HEK293 (cell line): ENCODE data around the gene MTA1.

ENCODE experiments used
- EGR2 ChIP-seq: fragments of 450-650 bp; formaldehyde crosslinking; IDR thresholded peaks from 2 replicates; pipeline ENCODE4 v1.5.1; 2016; ENCODE audit warnings: low read depth, missing biosample characterization, missing genetic modification characterization
- GFI1B ChIP-seq: fragments of 450-650 bp; formaldehyde crosslinking; IDR thresholded peaks from 2 replicates; pipeline ENCODE4 v1.5.1; 2016; ENCODE audit warnings: missing biosample characterization, missing genetic modification characterization
- GLIS2 ChIP-seq: fragments of 450-650 bp; formaldehyde crosslinking; IDR thresholded peaks from 2 replicates; pipeline ENCODE4 v1.5.1; 2016; ENCODE audit warnings: missing biosample characterization, missing genetic modification characterization
- MYNN ChIP-seq: fragments of 450-650 bp; formaldehyde crosslinking; IDR thresholded peaks from 2 replicates; pipeline ENCODE4 v1.5.1; 2016; ENCODE audit warnings: missing biosample characterization, missing genetic modification characterization, borderline replicate concordance
- ZBTB21 ChIP-seq: fragments of 450-650 bp; formaldehyde crosslinking; IDR thresholded peaks from 2 replicates; pipeline ENCODE4 v1.5.1; 2017; ENCODE audit warnings: missing biosample characterization, missing genetic modification characterization
- ZFP41 ChIP-seq: fragments of 450-650 bp; formaldehyde crosslinking; IDR thresholded peaks from 2 replicates; pipeline ENCODE4 v1.5.1; 2016; ENCODE audit warnings: missing biosample characterization, missing genetic modification characterization, borderline replicate concordance
- ZIC2 ChIP-seq: fragments of 450-650 bp; formaldehyde crosslinking; IDR thresholded peaks from 2 replicates; pipeline ENCODE4 v1.5.1; 2016; ENCODE audit warnings: missing biosample characterization, missing genetic modification characterization
- ZNF140 ChIP-seq: fragments of 450-650 bp; formaldehyde crosslinking; IDR thresholded peaks from 2 replicates; pipeline ENCODE4 v1.5.1; 2016; ENCODE audit warnings: missing biosample characterization, missing genetic modification characterization
- ZNF146 ChIP-seq: fragments of 450-650 bp; formaldehyde crosslinking; IDR thresholded peaks from 2 replicates; pipeline ENCODE4 v1.5.1; 2016; ENCODE audit warnings: missing biosample characterization, missing genetic modification characterization
- ZNF157 ChIP-seq: fragments of 450-650 bp; formaldehyde crosslinking; IDR thresholded peaks from 2 replicates; pipeline ENCODE4 v1.5.1; 2016; ENCODE audit warnings: missing biosample characterization, missing genetic modification characterization
- ZNF16 ChIP-seq: fragments of 450-650 bp; formaldehyde crosslinking; IDR thresholded peaks from 2 replicates; pipeline ENCODE4 v1.5.1; 2016; ENCODE audit warnings: low read depth, missing biosample characterization, missing genetic modification characterization
- ZNF202 ChIP-seq: fragments of 450-650 bp; formaldehyde crosslinking; IDR thresholded peaks from 2 replicates; pipeline ENCODE4 v1.5.1; 2016; ENCODE audit warnings: missing biosample characterization, missing genetic modification characterization, borderline replicate concordance
- ZNF214 ChIP-seq: fragments of 450-650 bp; formaldehyde crosslinking; IDR thresholded peaks from 2 replicates; pipeline ENCODE4 v1.5.1; 2017; ENCODE audit warnings: missing biosample characterization, mild to moderate bottlenecking, missing genetic modification characterization, borderline replicate concordance
- ZNF404 ChIP-seq: fragments of 450-650 bp; formaldehyde crosslinking; IDR thresholded peaks from 2 replicates; pipeline ENCODE4 v1.5.1; 2017; ENCODE audit warnings: missing biosample characterization, missing genetic modification characterization
- ZNF623 ChIP-seq: fragments of 450-650 bp; formaldehyde crosslinking; IDR thresholded peaks from 2 replicates; pipeline ENCODE4 v1.5.1; 2016; ENCODE audit warnings: missing biosample characterization, missing genetic modification characterization
- ZNF664 ChIP-seq: fragments of 450-650 bp; formaldehyde crosslinking; IDR thresholded peaks from 2 replicates; pipeline ENCODE4 v1.5.1; 2016; ENCODE audit warnings: missing biosample characterization, missing genetic modification characterization
- ZNF76 ChIP-seq: fragments of 450-650 bp; formaldehyde crosslinking; IDR thresholded peaks from 2 replicates; pipeline ENCODE4; 2016; ENCODE audit warnings: low read depth, missing biosample characterization, missing genetic modification characterization, borderline replicate concordance
- TF ChIP-seq, protein P1 (sequence below): fragments of 450-650 bp; formaldehyde crosslinking; IDR thresholded peaks from 2 replicates; pipeline ENCODE4 v1.5.1; 2016; ENCODE audit warnings: missing biosample characterization, missing genetic modification characterization
- TF ChIP-seq, protein P2 (sequence below): fragments of 450-650 bp; formaldehyde crosslinking; IDR thresholded peaks from 2 replicates; pipeline ENCODE4 v1.5.1; 2016; ENCODE audit warnings: missing biosample characterization, missing genetic modification characterization, borderline replicate concordance
- TF ChIP-seq, protein P3 (sequence below): fragments of 450-650 bp; formaldehyde crosslinking; IDR thresholded peaks from 2 replicates; pipeline ENCODE4 v1.5.1; 2016; ENCODE audit warnings: missing biosample characterization, missing genetic modification characterization
- TF ChIP-seq, protein P4 (sequence below): fragments of 450-650 bp; formaldehyde crosslinking; IDR thresholded peaks from 2 replicates; pipeline ENCODE4 v1.5.1; 2016; ENCODE audit warnings: missing biosample characterization, missing genetic modification characterization, borderline replicate concordance
- TF ChIP-seq, protein P5 (sequence below): fragments of 450-650 bp; formaldehyde crosslinking; IDR thresholded peaks from 2 replicates; pipeline ENCODE4 v1.5.1; 2016; ENCODE audit warnings: missing biosample characterization, missing genetic modification characterization

MTA1 gene

DNA sequence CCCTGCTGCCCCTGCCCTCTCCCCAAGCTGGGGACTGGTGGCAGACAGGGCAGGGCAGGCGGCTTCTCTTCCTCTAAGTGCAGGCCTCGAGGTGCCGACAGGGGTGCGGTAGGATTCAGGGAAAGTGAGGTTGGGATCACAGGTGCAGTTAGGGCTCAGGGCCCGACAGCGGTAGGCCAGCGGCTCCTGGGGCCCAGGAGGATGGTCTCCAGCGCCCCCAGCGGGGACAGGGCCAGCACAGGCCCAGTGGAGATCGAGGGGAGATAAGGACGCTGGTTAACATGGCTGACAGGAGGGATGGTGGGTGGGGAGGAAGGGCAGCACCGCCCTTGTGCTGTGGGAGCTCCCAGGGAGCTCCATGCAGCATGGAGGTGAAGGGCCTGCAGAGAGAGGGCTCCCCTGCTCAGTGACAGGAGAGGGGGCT is 66.1 kb downstream of the MTA1 start (continued):
- TF ChIP-seq MYNN (no peak), ZNF202 (no peak), ZNF214 (tag by site-specific recombination) (no peak), GFI1B (tag by site-specific recombination) (no peak), ZNF157 (no peak), ZNF623 (tag by site-specific recombination) (no peak), ZNF76 (tag by site-specific recombination) (peak; percentile 22; the same call in 1 of the 2 replicates), ZIC2 (tag by site-specific recombination) (peak; percentile 44), ZNF664 (tag by site-specific recombination) (no peak), GLIS2 (tag by site-specific recombination) (peak; percentile 43; the same call in 1 of the 2 replicates), ZBTB21 (tag by site-specific recombination) (no peak), EGR2 (peak; percentile 72), ZNF140 (tag by site-specific recombination) (no peak), ZFP41 (no peak), ZNF146 (tag by site-specific recombination) (no peak), ZNF16 (no peak), ZNF404 (tag by site-specific recombination) (no peak)
- TF ChIP-seq, protein P1, sequence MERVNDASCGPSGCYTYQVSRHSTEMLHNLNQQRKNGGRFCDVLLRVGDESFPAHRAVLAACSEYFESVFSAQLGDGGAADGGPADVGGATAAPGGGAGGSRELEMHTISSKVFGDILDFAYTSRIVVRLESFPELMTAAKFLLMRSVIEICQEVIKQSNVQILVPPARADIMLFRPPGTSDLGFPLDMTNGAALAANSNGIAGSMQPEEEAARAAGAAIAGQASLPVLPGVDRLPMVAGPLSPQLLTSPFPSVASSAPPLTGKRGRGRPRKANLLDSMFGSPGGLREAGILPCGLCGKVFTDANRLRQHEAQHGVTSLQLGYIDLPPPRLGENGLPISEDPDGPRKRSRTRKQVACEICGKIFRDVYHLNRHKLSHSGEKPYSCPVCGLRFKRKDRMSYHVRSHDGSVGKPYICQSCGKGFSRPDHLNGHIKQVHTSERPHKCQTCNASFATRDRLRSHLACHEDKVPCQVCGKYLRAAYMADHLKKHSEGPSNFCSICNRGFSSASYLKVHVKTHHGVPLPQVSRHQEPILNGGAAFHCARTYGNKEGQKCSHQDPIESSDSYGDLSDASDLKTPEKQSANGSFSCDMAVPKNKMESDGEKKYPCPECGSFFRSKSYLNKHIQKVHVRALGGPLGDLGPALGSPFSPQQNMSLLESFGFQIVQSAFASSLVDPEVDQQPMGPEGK (tag by site-specific recombination): peak; percentile 78
- TF ChIP-seq, protein P2, sequence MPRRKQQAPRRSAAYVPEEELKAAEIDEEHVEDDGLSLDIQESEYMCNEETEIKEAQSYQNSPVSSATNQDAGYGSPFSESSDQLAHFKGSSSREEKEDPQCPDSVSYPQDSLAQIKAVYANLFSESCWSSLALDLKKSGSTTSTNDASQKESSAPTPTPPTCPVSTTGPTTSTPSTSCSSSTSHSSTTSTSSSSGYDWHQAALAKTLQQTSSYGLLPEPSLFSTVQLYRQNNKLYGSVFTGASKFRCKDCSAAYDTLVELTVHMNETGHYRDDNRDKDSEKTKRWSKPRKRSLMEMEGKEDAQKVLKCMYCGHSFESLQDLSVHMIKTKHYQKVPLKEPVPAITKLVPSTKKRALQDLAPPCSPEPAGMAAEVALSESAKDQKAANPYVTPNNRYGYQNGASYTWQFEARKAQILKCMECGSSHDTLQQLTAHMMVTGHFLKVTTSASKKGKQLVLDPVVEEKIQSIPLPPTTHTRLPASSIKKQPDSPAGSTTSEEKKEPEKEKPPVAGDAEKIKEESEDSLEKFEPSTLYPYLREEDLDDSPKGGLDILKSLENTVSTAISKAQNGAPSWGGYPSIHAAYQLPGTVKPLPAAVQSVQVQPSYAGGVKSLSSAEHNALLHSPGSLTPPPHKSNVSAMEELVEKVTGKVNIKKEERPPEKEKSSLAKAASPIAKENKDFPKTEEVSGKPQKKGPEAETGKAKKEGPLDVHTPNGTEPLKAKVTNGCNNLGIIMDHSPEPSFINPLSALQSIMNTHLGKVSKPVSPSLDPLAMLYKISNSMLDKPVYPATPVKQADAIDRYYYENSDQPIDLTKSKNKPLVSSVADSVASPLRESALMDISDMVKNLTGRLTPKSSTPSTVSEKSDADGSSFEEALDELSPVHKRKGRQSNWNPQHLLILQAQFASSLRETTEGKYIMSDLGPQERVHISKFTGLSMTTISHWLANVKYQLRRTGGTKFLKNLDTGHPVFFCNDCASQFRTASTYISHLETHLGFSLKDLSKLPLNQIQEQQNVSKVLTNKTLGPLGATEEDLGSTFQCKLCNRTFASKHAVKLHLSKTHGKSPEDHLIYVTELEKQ (tag by site-specific recombination): no peak
- TF ChIP-seq, protein P3, sequence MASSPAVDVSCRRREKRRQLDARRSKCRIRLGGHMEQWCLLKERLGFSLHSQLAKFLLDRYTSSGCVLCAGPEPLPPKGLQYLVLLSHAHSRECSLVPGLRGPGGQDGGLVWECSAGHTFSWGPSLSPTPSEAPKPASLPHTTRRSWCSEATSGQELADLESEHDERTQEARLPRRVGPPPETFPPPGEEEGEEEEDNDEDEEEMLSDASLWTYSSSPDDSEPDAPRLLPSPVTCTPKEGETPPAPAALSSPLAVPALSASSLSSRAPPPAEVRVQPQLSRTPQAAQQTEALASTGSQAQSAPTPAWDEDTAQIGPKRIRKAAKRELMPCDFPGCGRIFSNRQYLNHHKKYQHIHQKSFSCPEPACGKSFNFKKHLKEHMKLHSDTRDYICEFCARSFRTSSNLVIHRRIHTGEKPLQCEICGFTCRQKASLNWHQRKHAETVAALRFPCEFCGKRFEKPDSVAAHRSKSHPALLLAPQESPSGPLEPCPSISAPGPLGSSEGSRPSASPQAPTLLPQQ: no peak
- TF ChIP-seq, protein P4, sequence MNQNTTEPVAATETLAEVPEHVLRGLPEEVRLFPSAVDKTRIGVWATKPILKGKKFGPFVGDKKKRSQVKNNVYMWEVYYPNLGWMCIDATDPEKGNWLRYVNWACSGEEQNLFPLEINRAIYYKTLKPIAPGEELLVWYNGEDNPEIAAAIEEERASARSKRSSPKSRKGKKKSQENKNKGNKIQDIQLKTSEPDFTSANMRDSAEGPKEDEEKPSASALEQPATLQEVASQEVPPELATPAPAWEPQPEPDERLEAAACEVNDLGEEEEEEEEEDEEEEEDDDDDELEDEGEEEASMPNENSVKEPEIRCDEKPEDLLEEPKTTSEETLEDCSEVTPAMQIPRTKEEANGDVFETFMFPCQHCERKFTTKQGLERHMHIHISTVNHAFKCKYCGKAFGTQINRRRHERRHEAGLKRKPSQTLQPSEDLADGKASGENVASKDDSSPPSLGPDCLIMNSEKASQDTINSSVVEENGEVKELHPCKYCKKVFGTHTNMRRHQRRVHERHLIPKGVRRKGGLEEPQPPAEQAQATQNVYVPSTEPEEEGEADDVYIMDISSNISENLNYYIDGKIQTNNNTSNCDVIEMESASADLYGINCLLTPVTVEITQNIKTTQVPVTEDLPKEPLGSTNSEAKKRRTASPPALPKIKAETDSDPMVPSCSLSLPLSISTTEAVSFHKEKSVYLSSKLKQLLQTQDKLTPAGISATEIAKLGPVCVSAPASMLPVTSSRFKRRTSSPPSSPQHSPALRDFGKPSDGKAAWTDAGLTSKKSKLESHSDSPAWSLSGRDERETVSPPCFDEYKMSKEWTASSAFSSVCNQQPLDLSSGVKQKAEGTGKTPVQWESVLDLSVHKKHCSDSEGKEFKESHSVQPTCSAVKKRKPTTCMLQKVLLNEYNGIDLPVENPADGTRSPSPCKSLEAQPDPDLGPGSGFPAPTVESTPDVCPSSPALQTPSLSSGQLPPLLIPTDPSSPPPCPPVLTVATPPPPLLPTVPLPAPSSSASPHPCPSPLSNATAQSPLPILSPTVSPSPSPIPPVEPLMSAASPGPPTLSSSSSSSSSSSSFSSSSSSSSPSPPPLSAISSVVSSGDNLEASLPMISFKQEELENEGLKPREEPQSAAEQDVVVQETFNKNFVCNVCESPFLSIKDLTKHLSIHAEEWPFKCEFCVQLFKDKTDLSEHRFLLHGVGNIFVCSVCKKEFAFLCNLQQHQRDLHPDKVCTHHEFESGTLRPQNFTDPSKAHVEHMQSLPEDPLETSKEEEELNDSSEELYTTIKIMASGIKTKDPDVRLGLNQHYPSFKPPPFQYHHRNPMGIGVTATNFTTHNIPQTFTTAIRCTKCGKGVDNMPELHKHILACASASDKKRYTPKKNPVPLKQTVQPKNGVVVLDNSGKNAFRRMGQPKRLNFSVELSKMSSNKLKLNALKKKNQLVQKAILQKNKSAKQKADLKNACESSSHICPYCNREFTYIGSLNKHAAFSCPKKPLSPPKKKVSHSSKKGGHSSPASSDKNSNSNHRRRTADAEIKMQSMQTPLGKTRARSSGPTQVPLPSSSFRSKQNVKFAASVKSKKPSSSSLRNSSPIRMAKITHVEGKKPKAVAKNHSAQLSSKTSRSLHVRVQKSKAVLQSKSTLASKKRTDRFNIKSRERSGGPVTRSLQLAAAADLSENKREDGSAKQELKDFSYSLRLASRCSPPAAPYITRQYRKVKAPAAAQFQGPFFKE (tag by site-specific recombination): no peak
- TF ChIP-seq, protein P5, sequence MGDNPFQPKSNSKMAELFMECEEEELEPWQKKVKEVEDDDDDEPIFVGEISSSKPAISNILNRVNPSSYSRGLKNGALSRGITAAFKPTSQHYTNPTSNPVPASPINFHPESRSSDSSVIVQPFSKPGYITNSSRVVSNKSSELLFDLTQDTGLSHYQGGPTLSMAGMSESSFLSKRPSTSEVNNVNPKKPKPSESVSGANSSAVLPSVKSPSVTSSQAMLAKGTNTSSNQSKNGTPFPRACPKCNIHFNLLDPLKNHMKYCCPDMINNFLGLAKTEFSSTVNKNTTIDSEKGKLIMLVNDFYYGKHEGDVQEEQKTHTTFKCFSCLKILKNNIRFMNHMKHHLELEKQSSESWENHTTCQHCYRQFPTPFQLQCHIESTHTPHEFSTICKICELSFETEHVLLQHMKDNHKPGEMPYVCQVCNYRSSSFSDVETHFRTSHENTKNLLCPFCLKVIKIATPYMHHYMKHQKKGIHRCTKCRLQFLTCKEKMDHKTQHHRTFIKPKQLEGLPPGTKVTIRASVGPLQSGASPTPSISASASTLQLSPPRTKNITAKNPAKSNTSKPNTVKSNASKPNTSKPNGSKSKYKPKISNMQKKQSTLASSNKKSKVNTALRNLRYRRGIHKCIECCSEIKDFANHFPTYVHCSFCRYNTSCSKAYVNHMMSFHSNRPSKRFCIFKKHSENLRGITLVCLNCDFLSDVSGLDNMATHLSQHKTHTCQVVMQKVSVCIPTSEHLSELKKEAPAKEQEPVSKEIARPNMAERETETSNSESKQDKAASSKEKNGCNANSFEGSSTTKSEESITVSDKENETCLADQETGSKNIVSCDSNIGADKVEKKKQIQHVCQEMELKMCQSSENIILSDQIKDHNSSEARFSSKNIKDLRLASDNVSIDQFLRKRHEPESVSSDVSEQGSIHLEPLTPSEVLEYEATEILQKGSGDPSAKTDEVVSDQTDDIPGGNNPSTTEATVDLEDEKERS: no peak
